Neuronal stem cell (in vitro differentiated cells): ENCODE results near the gene TMEM101.

ENCODE experiments used
- DNase-seq: peaks from one replicate; pipeline ENCODE4 v3.0.0-alpha.2; 2013; ENCODE audit warnings: low spot score
- H2AFZ ChIP-seq: one replicate; pipeline ENCODE4 v1.6.1; 2013; ENCODE audit warnings: mild to moderate bottlenecking, low read length, inconsistent platforms
- H2AK5ac ChIP-seq: 2 replicates; pipeline ENCODE4 v1.6.1; 2013; ENCODE audit warnings: low read depth, mild to moderate bottlenecking, inconsistent platforms, low read length, moderate library complexity, mixed read lengths
- H2BK120ac ChIP-seq: 2 replicates; pipeline ENCODE4 v1.6.1; 2013; ENCODE audit warnings: low read depth, mild to moderate bottlenecking, inconsistent platforms, low read length, moderate library complexity, mixed read lengths
- H2BK12ac ChIP-seq: one replicate; pipeline ENCODE4 v1.6.1; 2013; ENCODE audit warnings: low read length, inconsistent platforms
- H2BK15ac ChIP-seq: 2 replicates; pipeline ENCODE4 v1.6.1; 2013; ENCODE audit warnings: mild to moderate bottlenecking, low read length, inconsistent platforms, mixed read lengths
- H2BK5ac ChIP-seq: one replicate; pipeline ENCODE4 v1.6.1; 2013; ENCODE audit warnings: inconsistent platforms, mild to moderate bottlenecking, low read length, moderate library complexity
- H3K14ac ChIP-seq: one replicate; pipeline ENCODE4 v1.6.1; 2013; ENCODE audit warnings: low read length, inconsistent platforms
- H3K18ac ChIP-seq: 2 replicates; pipeline ENCODE4 v1.6.1; 2013; ENCODE audit warnings: low read length, inconsistent platforms
- H3K23ac ChIP-seq: 2 replicates; pipeline ENCODE4 v1.6.1; 2013; ENCODE audit warnings: low read depth, mild to moderate bottlenecking, mixed read lengths, low read length, inconsistent platforms; ENCODE audit not compliant: poor library complexity
- H3K27ac ChIP-seq: replicated peaks from 3 replicates; pipeline ENCODE4 v1.5.1; 2013; ENCODE audit warnings: low read length, inconsistent platforms
- H3K27me3 ChIP-seq, 3 experiments: 2 replicates each; pipeline ENCODE4 v1.6.1; 2013; ENCODE audit warnings: low read length in 3 of 3, mild to moderate bottlenecking in 2 of 3, inconsistent platforms in 1 of 3, low read depth in 1 of 3, mixed read lengths in 1 of 3, moderate library complexity in 1 of 3; ENCODE audit not compliant: control insufficient read depth in 3 of 3, insufficient read depth in 3 of 3
- H3K36me3 ChIP-seq, 2 donors: replicated peaks in 1 of 2; 2 replicates each; pipeline ENCODE4 v1.6.1; 2013; ENCODE audit warnings: low read length in 2 of 2; ENCODE audit not compliant: control insufficient read depth in 2 of 2, insufficient read depth in 2 of 2
- H3K4ac ChIP-seq: 2 replicates; pipeline ENCODE4 v1.6.1; 2013; ENCODE audit warnings: inconsistent platforms, mild to moderate bottlenecking, low read length, moderate library complexity
- H3K4me1 ChIP-seq, 2 donors: 1 replicate in 1 of 2; 2 replicates in 1 of 2; pipeline ENCODE4 v1.6.1; 2013; ENCODE audit warnings: low read length in 2 of 2, low read depth in 1 of 2; ENCODE audit not compliant: control insufficient read depth in 2 of 2, insufficient read depth in 1 of 2
- H3K4me2 ChIP-seq: one replicate; pipeline ENCODE4 v1.6.1; 2013; ENCODE audit warnings: mild to moderate bottlenecking, low read length, inconsistent platforms; ENCODE audit not compliant: insufficient read depth, poor library complexity, severe bottlenecking
- H3K4me3 ChIP-seq, 2 donors: 2 replicates each; pipeline ENCODE4 v1.5.1; 2013; ENCODE audit warnings: low read length in 2 of 2, mild to moderate bottlenecking in 2 of 2, inconsistent platforms in 1 of 2, moderate library complexity in 1 of 2
- H3K79me1 ChIP-seq: one replicate; pipeline ENCODE4 v1.6.1; 2013; ENCODE audit warnings: low read depth, mild to moderate bottlenecking, inconsistent platforms, low read length, moderate library complexity
- H3K9ac ChIP-seq: one replicate; pipeline ENCODE4 v1.6.1; 2013; ENCODE audit warnings: mild to moderate bottlenecking, low read depth, low read length, inconsistent platforms; ENCODE audit not compliant: poor library complexity
- H3K9me3 ChIP-seq, 2 donors: replicated peaks in 1 of 2; 2 replicates each; pipeline versions ENCODE3 to v1.6.1; 2013; ENCODE audit warnings: low read length in 2 of 2, mild to moderate bottlenecking in 2 of 2, inconsistent platforms in 1 of 2, low read depth in 1 of 2, mixed read lengths in 1 of 2, moderate library complexity in 1 of 2; ENCODE audit not compliant: control insufficient read depth in 2 of 2, insufficient read depth in 1 of 2
- H4K8ac ChIP-seq: one replicate; pipeline ENCODE4 v1.6.1; 2013; ENCODE audit warnings: low read depth, mild to moderate bottlenecking, inconsistent platforms, low read length, moderate library complexity
- H4K91ac ChIP-seq: one replicate; pipeline ENCODE4 v1.6.1; 2013; ENCODE audit warnings: low read length, low read depth, mild to moderate bottlenecking, inconsistent platforms; ENCODE audit not compliant: poor library complexity
- WGBS, 2 donors: extraction: QIAGEN DNeasy Blood & Tissue Kit; methylation state at CpG; one replicate each; pipeline ENCODE4 v1.1.7; 2013; ENCODE audit warnings: missing lambda C conversion rate in 2 of 2, mixed read lengths in 1 of 2; ENCODE audit not compliant: insufficient read length in 2 of 2, insufficient replicate concordance in 1 of 2; ENCODE audit errors: extremely low coverage in 2 of 2; 5-methylcytosine and 5-hydroxymethylcytosine counted together

Gene TMEM101

DNA sequence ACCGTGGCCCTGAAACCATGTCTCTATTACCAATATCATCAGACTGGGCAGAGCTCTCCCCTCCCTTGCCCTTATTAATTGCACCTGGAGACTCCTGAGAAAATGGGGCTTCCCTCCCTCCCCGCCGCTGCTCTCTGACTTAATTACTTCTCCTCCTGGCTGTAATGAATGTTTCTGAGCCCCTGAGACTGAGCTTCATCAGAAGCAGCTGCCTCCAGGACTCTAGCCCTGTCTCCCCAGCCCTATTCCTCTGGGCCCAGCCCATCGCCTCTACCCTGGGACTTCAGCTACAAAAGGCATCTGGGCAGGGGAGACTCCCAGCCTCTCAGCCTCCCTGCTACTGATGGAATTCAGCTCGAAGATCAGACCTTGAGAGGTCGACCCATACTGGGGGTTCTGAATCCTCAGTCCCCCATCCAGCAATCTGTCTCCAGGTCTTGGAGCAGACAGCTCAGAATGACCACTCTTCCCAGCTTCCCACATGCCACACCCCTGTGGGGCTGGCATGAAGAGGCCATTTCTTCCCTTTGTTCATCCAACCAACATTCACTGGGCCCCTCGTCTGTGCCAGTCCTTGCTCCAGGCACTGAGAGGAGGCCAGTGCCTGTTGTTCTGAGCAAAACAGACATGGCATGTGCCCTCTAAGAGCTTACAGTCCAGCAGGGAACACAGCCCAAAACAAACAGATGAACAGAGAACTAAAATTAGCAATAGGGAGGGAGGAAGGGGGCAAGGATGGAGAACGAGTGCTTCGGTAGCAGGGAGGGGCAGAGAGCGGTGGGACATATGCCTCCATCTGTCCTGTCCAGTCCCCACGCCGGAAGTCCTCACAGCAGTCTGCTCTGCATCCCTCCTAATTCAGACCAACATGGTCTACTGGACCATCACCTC lies 27.4 kb downstream of the TMEM101 start:
- no peak for DNase-seq
- H3K27ac ChIP-seq: no peak overlapping the region
- WGBS, 2 donors: no CpG with 5 or more reads among the region's 12 CpGs
- no peaks in the 10 kb centered on the region for H3K9me3 ChIP-seq
- no peak overlapping the region for H3K23ac ChIP-seq
- no peak overlapping the region for H3K4me3 ChIP-seq
- H3K79me1 ChIP-seq: no peaks in the 10 kb centered on the region
- H3K27me3 ChIP-seq: peaks cover 2 to 54% (median 13%) of the 10 kb centered on the region in 3 experiments
- H2AFZ ChIP-seq: no peak overlapping the region
- H3K18ac ChIP-seq: no peak overlapping the region
- no peak overlapping the region for H2BK5ac ChIP-seq
- no peak overlapping the region for H4K8ac ChIP-seq
- H2BK12ac ChIP-seq: no peak overlapping the region
- H3K4ac ChIP-seq: no peak overlapping the region
- no peak overlapping the region for H4K91ac ChIP-seq
- no peak overlapping the region for H2BK120ac ChIP-seq
- no peaks in the 10 kb centered on the region for H3K36me3 ChIP-seq
- no peak overlapping the region for H3K9ac ChIP-seq
- no peak overlapping the region for H2AK5ac ChIP-seq
- no peak overlapping the region for H3K14ac ChIP-seq
- H2BK15ac ChIP-seq: no peak overlapping the region
- H3K4me2 ChIP-seq: no peak overlapping the region
- H3K4me1 ChIP-seq: peaks cover 4 to 5% of the 10 kb centered on the region in 2 donors

GRCh38 chr17:43986225-43986981 lies 28.4 kb downstream of the TMEM101 start:
- WGBS, 2 donors: no CpG with 5 or more reads among the region's 7 CpGs
- H3K79me1 ChIP-seq: no peaks in the 10 kb centered on the region
- no peak overlapping the region for H3K4me3 ChIP-seq
- no peak overlapping the region for H2BK120ac ChIP-seq
- H2BK15ac ChIP-seq: no peak overlapping the region
- H3K9me3 ChIP-seq: no peaks in the 10 kb centered on the region
- no peak overlapping the region for H3K18ac ChIP-seq
- H2AFZ ChIP-seq: no peak overlapping the region
- H3K27ac ChIP-seq: no peak overlapping the region
- H3K4me1 ChIP-seq: peaks cover 4 to 5% of the 10 kb centered on the region in 2 donors
- H3K4ac ChIP-seq: no peak overlapping the region
- no peak overlapping the region for H3K23ac ChIP-seq
- no peak overlapping the region for H2BK5ac ChIP-seq
- H3K27me3 ChIP-seq: peaks cover 2 to 61% (median 18%) of the 10 kb centered on the region in 3 experiments
- no peak overlapping the region for H3K4me2 ChIP-seq
- no peak overlapping the region for H4K91ac ChIP-seq
- H3K14ac ChIP-seq: no peak overlapping the region
- H4K8ac ChIP-seq: no peak overlapping the region
- no peak for DNase-seq
- H3K9ac ChIP-seq: no peak overlapping the region
- no peaks in the 10 kb centered on the region for H3K36me3 ChIP-seq
- no peak overlapping the region for H2BK12ac ChIP-seq
- no peak overlapping the region for H2AK5ac ChIP-seq

GRCh38 chr17:43984521-43984920 lies 30.2 kb downstream of the TMEM101 start:
- Histone ChIP-seq H3K9ac (no peak overlapping the region), H3K36me3 (no peaks in the 10 kb centered on the region), H2AFZ (peak overlapping the region; percentile 93), H3K79me1 (no peaks in the 10 kb centered on the region), H4K8ac (no peak overlapping the region), H3K27ac (no peak overlapping the region), H2BK120ac (no peak overlapping the region), H3K18ac (no peak overlapping the region), H2BK15ac (no peak overlapping the region), H3K4me2 (peak overlapping the region; percentile 21), H3K14ac (no peak overlapping the region), H3K4me3 (peak overlapping the region in 1 of 2 donors; percentile 37), H3K23ac (no peak overlapping the region), H2BK5ac (no peak overlapping the region), H3K4me1 (peaks cover 4 to 5% of the 10 kb centered on the region in 2 donors), H2BK12ac (no peak overlapping the region), H3K27me3 (peaks cover 2 to 70% (median 18%) of the 10 kb centered on the region in 3 experiments), H2AK5ac (no peak overlapping the region), H3K9me3 (no peaks in the 10 kb centered on the region), H4K91ac (no peak overlapping the region), H3K4ac (no peak overlapping the region)
- no peak for DNase-seq
- no CpG with 5 or more reads among the region's 8 CpGs for WGBS, 2 donors
